PC-3 (cell line): ENCODE measurements around the gene PDXK. TPM values are rescaled to one million over a fixed set of nuclear protein-coding genes. Genes with fewer than 3 reads are reported as not detected.

Experiments
- ATAC-seq: fragments of 200-7000 bp; cut with Tn5 transposase; 2 replicates; pipeline ENCODE4 v1.9.1; 2020; ENCODE audit warnings: mild to moderate bottlenecking, moderate library complexity
- BruUV-seq: library from RNA; stranded (reverse); fragments of 400-500 nt; replicated peaks from 2 replicates; lab custom pipeline; 2021; lab: Mats Ljungman, UMichigan
- CTCF ChIA-PET: fragments of 300-600 bp; sonication (Branson Sonifier 250); formaldehyde crosslinking; loops from one replicate; lab custom pipeline; 2022; ENCODE audit warnings: antibody characterized with exemption; lab: Charles Lee
- POLR2A ChIA-PET: fragments of 300-600 bp; sonication (Branson Sonifier 250); formaldehyde crosslinking; loops from one replicate; lab custom pipeline; 2022; ENCODE audit warnings: antibody characterized with exemption; ENCODE audit not compliant: unreplicated experiment; lab: Charles Lee
- DNase-seq: peaks from one replicate; pipeline ENCODE4 v3.0.0-alpha.2; 2015
- H2AFZ ChIP-seq: fragments of 300-600 bp; sonication (generic); 2 replicates; pipeline ENCODE4 v1.6.0; 2016; ENCODE audit warnings: antibody characterized with exemption, low read length
- H3F3A ChIP-seq: fragments of 300-600 bp; sonication (generic); one replicate; pipeline ENCODE4 v1.6.0; 2017; ENCODE audit warnings: antibody characterized with exemption, low read length, control low read depth, mild to moderate bottlenecking; ENCODE audit not compliant: unreplicated experiment
- H3K27ac ChIP-seq: fragments of 300-600 bp; sonication (generic); 2 replicates; pipeline ENCODE4 v1.5.1; 2016; ENCODE audit warnings: mild to moderate bottlenecking, low read length
- H3K27me3 ChIP-seq: fragments of 300-600 bp; sonication (generic); 2 replicates; pipeline ENCODE4 v1.6.1; 2016; ENCODE audit warnings: low read length, mixed read lengths
- H3K36me3 ChIP-seq: fragments of 300-600 bp; sonication (generic); 2 replicates; pipeline ENCODE4 v1.6.1; 2016; ENCODE audit warnings: low read depth, mixed run types, low read length, mixed read lengths
- H3K4me1 ChIP-seq: fragments of 300-600 bp; sonication (generic); 2 replicates; pipeline ENCODE4 v1.5.1; 2016; ENCODE audit warnings: low read length; ENCODE audit not compliant: insufficient read depth
- H3K4me2 ChIP-seq: fragments of 300-600 bp; sonication (generic); 2 replicates; pipeline ENCODE4 v1.6.0; 2016; ENCODE audit warnings: low read length
- H3K4me3 ChIP-seq: fragments of 300-600 bp; sonication (generic); 2 replicates; pipeline ENCODE4 v1.5.1; 2016; ENCODE audit warnings: mild to moderate bottlenecking, low read length, mixed read lengths
- H3K79me2 ChIP-seq: fragments of 300-600 bp; sonication (generic); 2 replicates; pipeline ENCODE4 v1.6.1; 2017; ENCODE audit warnings: low read length, mixed read lengths
- H3K9ac ChIP-seq: fragments of 300-600 bp; sonication (generic); 2 replicates; pipeline ENCODE4 v1.6.0; 2016; ENCODE audit warnings: mild to moderate bottlenecking, low read length
- H3K9me2 ChIP-seq: fragments of 300-600 bp; sonication (generic); replicated peaks from 2 replicates; pipeline ENCODE4 v1.6.1; 2016; ENCODE audit warnings: mixed run types, low read length, mixed read lengths
- H3K9me3 ChIP-seq: fragments of 300-600 bp; sonication (generic); 2 replicates; pipeline ENCODE4 v1.6.1; 2016; ENCODE audit warnings: low read length, mixed read lengths
- H4K20me1 ChIP-seq: fragments of 300-600 bp; sonication (generic); 2 replicates; pipeline ENCODE4 v1.6.1; 2016; ENCODE audit warnings: low read length, mixed read lengths
- EZH2 ChIP-seq: fragments of 300-600 bp; sonication (generic); IDR thresholded peaks from one replicate; pipeline ENCODE4 v1.6.1; 2017; ENCODE audit warnings: antibody characterized with exemption, mild to moderate bottlenecking, low read length; ENCODE audit not compliant: unreplicated experiment
- EZH2phosphoT487 ChIP-seq: fragments of 300-600 bp; sonication (generic); IDR thresholded peaks from 2 replicates; pipeline ENCODE4 v1.6.1; 2018; ENCODE audit warnings: mild to moderate bottlenecking, antibody characterized with exemption, low read length, borderline replicate concordance
- intact Hi-C: fragments of 100-400 bp; cut with micrococcal nuclease; formaldehyde crosslinking; loops from 2 replicates; pipeline ENCODE4 v1.9.0; 2023
- total RNA-seq: library from RNA; depleted of rRNA; stranded (reverse); fragments of >200 nt; gene quantifications from 2 replicates; pipeline ENCODE4 v1.2.3, GENCODE V29; 2014
- TF ChIP-seq, protein P1 (sequence below): fragments of 300-600 bp; sonication (generic); conservative IDR thresholded peaks from 2 replicates; pipeline ENCODE4 v1.5.1; 2017; ENCODE audit warnings: antibody characterized with exemption, low read depth, mild to moderate bottlenecking, low read length

The PDXK gene
- total RNA-seq, 1 experiment from 2014 or later: 464 TPM

DNA sequence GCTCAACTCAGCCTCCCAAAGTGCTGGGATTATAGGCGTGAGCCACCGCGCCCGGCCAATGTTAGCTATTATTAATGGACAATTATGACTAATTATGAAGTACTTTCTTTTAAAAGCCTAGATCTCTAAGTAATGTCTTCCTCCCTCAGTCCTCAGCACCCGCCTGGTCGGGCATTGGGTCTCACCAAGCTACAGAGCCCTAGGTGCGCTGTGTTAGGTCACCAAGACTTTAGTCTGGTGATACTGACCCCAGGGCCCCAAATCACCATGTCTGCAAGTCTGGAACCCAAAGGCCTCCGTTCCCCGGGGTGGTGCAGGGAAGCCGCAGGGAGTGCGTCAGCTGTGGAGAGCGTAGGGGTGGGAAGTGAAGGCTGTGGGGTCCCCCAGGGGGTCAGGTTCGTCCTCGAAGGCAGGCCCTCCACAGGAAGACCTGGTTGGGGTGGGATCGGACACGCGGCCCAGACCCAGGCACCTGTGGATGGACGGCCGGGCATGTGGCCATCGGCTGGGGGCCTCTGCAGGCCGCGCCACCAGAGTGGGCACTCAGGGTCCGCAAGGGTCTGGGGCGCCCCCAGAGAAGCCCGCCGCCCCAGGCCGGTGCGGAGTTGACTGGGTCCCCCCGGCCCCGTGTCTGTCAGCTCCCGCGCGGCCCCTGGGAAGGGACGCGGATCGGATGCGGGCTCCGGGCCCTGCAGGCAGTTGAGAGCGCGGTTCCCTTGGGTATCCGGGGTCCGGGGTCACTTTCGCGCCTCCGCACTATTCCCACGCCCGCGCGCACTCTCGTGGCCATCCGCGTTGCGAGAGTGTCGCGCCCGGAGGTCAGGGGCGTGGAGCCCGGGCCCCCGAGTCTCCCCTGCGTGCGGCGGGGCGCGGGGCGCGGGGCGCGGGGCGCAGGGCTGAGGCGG is 710 bp upstream of the PDXK start:
- no peaks in the 10 kb centered on the region for H3K9me2 ChIP-seq
- H3K9ac ChIP-seq: peak overlapping the region; percentile 94
- POLR2A ChIA-PET: no interaction called here
- DNase-seq (no peak), ATAC-seq (no peak)
- CTCF ChIA-PET: no interaction called here
- peak overlapping the region; percentile 84 for H2AFZ ChIP-seq
- H3K27me3 ChIP-seq: no peaks in the 10 kb centered on the region
- H3K36me3 ChIP-seq: 0 out of 2 replicates have a peak, but pooled peaks cover 5% of the 10 kb centered on the region
- H3K4me2 ChIP-seq: peak overlapping the region; percentile 98
- intact Hi-C loops: loop anchor here (1.0 kb wide), 1 partner anchor 50 kb away; no protein-coding TSS in a partner anchor
- BruUV-seq: no TSS peak
- no peaks in the 10 kb centered on the region for H3K9me3 ChIP-seq
- peaks cover 32% of the 10 kb centered on the region for H4K20me1 ChIP-seq
- no peak for TF ChIP-seq EZH2phosphoT487
- no peak for TF ChIP-seq EZH2
- TF ChIP-seq, protein P1, sequence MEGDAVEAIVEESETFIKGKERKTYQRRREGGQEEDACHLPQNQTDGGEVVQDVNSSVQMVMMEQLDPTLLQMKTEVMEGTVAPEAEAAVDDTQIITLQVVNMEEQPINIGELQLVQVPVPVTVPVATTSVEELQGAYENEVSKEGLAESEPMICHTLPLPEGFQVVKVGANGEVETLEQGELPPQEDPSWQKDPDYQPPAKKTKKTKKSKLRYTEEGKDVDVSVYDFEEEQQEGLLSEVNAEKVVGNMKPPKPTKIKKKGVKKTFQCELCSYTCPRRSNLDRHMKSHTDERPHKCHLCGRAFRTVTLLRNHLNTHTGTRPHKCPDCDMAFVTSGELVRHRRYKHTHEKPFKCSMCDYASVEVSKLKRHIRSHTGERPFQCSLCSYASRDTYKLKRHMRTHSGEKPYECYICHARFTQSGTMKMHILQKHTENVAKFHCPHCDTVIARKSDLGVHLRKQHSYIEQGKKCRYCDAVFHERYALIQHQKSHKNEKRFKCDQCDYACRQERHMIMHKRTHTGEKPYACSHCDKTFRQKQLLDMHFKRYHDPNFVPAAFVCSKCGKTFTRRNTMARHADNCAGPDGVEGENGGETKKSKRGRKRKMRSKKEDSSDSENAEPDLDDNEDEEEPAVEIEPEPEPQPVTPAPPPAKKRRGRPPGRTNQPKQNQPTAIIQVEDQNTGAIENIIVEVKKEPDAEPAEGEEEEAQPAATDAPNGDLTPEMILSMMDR: no peak
- peaks cover 4% of the 10 kb centered on the region for H3F3A ChIP-seq
- H3K79me2 ChIP-seq: peaks cover 47% of the 10 kb centered on the region
- peak overlapping the region; percentile 71 for H3K27ac ChIP-seq
- peaks cover 33% of the 10 kb centered on the region for H3K4me1 ChIP-seq
- peak overlapping the region; percentile 77 for H3K4me3 ChIP-seq

DNA sequence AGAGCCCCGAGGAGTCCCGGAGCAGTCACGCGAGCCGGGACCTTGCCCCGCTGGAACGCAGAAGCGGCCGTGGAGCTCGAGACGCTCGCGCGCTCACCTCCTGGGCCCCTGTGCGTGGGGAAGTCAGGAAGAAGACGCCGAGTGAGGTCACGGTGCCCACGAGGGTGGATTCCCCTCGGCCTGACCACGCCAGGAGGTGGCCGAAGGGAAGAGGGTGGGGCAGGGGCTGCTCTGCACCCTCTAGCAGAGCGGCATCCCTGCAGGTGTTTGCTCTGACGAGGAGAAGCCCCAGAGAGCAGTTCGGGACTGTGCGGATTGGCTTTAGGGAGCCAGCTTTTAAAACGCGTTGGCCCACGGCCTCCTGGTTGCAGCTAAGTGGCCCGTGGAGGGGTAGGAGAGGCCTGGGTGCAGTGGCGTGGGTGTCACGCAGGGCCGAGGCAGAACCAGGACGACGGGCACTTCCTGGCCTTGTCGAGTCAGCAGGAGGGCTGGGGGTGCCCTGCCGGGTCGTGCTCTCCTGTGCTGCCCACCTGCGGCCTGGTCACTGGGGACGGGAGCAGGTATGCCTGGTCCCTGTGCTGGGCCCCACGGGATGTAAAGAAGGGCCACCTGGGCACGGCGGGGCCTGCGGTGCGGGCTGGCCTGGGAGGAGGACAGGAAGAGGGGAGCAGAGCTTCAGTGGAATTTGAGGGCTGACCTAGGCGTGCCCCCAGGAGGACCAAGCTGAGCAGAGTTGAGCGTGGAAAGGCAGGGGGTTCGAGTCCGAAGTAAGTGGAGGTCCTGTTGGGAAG is 1.0 kb downstream of the PDXK start:
- H3K79me2 ChIP-seq: peaks cover 64% of the 10 kb centered on the region
- H3K27ac ChIP-seq: peak overlapping the region; percentile 71
- no peaks in the 10 kb centered on the region for H3F3A ChIP-seq
- H3K4me2 ChIP-seq: peak overlapping the region; percentile 89
- peaks cover 37% of the 10 kb centered on the region for H3K4me1 ChIP-seq
- no peaks in the 10 kb centered on the region for H3K27me3 ChIP-seq
- BruUV-seq: TSS peak; percentile 22
- TF ChIP-seq EZH2 (no peak), EZH2phosphoT487 (no peak)
- TF ChIP-seq, protein P1: no peak
- DNase-seq: no peak
- intact Hi-C loops: no loop called here
- peak overlapping the region; percentile 94 for H3K9ac ChIP-seq
- ChIA-PET POLR2A (no interaction called here), CTCF (interaction anchor here (0.5 kb wide), 1 partner anchor 9 kb away, joined by 4 read pairs; no protein-coding TSS in a partner anchor)
- H3K9me2 ChIP-seq: no peaks in the 10 kb centered on the region
- H4K20me1 ChIP-seq: peaks cover 32% of the 10 kb centered on the region
- peak; percentile 9 for ATAC-seq
- H3K4me3 ChIP-seq: peak overlapping the region; percentile 77
- H3K9me3 ChIP-seq: no peaks in the 10 kb centered on the region
- H2AFZ ChIP-seq: no peak overlapping the region
- H3K36me3 ChIP-seq: peaks cover 18% of the 10 kb centered on the region; the same call in 1 of the 2 replicates
